ENCODE results near the gene IRF8.
"Not testable (repeated sequence)": the region's sequence is repeated elsewhere in the genome, so short reads cannot be mapped to it uniquely, and the experiment has no call there.

The IRF8 gene

DNA sequence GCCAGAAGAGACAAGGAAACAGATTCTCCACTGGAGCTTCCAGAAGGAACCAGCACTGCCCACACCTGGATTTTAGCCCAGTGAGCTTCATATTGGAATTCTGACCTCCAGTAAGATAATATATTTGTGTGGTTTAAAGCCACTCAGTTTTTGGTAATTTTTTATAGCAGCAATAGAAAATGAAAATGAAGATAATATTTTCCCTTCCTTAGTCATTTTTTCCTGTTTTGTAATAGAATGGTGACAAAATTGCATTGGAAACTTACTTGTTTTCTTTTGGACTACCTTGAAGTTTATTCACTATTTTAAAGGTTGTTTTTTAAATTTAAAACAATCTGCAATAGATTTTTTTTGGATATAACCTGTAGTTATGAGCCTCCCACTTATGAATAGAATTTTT lies 29.8 kb upstream of the IRF8 start:
- no peak for DNase-seq

DNA sequence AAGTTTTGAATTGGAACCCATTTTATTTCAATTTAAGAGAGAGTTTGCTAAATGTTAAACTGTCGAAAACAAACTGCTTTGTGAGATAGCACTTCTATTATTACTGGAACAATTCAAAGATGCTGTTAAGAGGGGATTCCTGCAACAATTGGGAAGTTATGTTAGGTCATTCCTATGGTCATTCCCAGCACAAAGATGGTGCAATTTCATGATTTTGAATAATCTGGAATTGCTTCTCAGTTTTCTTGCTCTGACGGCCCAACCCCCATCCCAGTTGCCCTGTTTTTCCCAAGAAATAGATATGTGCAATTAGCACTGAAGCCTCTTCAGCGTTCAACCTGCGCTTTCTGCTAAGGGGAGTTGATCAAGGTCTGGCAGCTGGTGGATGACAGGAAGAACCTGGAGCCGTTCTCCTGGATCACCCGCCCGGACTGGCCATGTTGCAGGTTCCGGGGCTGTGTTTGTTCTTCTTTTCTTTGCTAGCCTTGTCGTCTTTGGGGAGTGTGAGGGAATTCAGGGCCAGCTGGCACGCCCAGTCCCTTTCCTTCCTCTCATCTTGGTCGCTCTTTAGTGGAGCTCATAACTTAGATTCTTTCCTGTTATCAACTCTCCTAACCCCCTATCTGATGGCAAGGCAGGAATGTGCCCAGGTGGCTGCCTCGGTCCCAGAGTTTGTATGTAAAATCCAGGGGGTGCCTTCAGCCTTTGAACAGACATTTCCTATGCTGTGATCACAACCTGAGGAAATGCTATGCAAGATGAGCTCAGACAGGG lies 29.0 kb upstream of the IRF8 start:
- no peak for DNase-seq

DNA sequence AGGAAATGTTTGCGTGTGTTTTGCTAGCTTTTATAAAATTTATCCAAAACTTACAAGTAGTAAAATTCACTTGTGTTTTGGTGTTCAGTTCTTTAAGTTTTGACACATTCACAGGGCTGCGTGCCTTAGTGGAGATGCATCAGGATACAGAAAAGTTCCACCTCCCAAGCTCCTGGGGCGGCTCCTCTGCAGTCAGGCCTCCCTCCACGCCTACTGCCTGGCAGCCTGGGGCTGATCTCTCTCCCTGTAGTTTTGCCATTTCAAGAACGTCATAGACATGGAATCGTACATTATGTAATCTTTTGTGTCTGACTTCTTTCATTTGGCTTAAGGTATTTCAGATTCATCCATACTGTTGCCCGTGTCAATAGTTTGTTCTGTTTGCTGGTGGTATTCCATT lies 27.2 kb upstream of the IRF8 start:
- DNase-seq, result no peak

DNA sequence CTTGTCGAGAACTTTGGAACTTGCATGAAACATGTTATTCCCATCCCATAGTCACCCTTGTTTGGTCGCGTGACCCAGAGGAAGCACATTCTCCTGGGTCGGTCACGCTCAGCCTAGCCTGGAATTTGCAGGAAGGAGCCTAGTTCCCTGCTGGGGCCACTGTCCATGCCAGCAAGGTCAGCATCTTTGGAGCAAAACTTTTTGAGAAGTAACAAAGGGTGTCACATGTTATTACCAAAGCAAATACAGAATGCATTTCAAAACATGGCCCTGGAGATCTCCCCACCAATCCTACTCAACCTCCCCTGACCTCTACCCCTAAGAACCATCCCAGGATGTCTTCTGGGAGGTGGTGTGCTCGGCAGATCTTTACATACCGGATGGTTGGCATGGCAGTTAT lies 26.2 kb upstream of the IRF8 start:
- DNase-seq, result no peak

DNA sequence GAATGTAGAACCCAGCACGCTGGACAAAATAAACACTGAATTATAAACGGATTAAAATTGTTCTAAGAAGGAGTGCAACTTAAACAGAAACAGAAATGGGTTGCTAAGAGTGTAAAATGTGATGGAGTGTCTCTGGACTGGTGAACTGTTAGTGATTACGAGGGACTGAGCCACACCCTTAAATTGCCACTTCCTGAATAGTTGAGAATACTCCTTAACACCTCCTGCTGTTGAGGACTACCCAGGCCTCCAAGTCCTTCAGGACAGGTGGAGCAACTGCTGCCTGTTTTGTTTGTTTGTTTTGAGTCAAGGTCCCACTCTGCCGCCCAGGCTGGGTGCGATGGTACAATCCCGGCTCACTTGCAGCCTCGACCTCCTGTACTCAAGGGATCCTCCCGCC lies 25.8 kb upstream of the IRF8 start:
- DNase-seq, result no peak

DNA sequence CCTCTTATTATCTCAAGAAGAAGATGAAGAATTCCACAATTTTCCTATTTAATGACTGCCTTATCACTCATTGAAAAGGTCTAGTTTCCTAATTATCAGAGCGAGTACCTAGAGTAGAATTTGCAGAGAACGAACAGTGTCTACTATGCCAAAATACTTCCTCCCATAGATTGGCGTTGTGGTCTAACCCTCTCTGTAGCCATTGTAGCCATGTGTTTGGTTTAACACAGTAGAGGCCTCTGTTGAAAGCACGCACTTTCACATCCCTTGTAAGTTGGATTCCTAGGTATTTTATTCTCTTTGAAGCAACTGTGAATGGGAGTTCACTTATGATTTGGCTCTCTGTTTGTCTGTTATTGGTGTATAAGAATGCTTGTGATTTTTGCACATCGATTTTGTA lies 24.9 kb upstream of the IRF8 start:
- DNase-seq, result not testable (repeated sequence)

DNA sequence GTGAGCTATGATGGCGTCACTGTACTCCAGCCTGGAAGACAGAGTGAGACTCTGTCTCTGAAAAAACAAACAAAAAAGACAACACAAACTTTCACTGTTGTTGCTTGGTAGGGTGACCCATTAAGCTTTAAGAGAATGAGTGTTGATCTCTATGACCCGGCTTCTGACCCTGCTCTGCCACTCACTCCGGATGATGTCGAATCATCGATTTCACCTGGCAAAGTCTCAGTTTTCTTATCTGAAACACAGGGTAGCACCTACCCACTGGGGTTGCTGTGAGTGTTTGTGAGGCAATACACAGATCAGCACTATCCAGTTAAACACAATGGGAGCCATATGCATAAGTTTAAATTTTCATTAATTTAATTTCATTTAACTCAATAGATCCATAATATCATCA lies 20.6 kb upstream of the IRF8 start:
- no peak for DNase-seq

DNA sequence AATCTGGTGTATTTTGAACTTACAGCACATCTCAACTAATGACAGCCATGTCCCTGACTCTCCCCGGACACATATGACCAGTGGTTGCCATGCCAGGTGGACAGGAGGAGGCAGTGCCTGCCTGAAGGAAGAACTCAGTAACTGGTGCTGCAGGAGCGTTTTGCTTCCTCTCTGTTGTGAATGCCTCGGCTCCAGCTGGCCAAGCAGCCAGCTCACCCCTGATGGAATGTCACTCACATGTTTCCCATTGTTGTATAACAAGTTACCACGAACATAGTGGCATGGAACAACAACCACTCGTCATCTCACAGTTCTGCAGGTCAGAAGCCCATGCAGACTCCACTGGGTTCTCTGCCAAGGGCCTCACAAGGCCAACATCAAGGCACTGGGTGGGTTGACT lies 20.1 kb upstream of the IRF8 start:
- no peak for DNase-seq

DNA sequence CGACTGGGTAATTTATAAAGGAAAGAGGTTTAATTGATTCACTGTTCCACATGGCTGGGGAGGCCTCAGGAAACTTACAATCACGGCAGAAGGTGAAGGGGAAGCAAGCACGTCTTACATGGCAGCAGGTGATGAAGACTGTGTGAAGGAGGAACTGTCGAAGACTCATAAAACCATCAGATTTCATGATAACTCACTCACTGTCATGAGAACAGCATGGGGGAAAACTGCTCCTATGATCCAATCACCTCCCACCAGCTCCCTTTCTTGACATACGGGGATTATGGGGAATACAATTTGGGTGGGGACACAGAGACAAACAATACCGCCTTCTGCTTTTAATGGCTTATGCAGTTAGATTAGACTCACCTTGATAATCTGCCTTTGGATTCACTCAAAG lies 19.4 kb upstream of the IRF8 start:
- DNase-seq, result no peak

DNA sequence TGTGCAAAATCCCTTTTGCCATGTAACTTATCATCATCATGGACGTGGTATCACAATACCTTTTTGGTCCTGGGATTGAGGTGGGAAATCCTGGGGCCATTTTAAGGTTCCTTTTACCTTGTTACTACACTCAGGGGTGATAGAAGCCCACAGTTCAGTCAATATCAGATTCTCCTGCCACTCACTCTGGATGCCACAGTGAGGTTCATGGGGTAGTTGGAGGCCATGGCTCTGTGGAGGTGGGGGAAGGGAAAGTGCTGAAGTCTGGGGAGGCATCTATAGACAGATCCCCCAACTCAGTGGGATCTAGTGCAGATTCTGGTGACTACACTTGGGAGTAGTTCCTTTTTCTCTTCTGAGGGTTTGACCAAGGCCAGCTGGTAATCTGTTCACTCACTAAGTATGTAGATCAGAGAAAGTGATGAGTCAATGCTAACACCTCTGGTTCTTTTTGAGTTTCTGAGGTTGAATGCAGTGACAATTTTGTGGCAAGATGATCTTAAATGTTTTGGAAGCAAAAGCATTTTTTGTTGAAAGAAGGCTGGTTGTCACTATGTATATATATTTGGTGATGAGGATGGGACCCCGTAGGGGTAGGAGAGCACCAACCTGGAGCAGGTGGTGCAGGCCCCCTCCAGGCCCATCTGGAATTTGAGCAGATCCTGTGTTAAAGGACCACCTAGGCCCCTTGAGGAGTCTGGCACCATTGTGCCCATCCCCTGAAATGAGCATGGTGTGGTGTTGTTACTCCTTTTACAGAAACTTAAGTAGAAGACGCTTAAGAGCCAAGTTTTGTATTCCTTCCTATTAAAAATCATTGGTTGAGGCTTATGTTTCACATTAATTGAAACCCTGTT lies 18.8 kb upstream of the IRF8 start:
- no peak for DNase-seq

DNA sequence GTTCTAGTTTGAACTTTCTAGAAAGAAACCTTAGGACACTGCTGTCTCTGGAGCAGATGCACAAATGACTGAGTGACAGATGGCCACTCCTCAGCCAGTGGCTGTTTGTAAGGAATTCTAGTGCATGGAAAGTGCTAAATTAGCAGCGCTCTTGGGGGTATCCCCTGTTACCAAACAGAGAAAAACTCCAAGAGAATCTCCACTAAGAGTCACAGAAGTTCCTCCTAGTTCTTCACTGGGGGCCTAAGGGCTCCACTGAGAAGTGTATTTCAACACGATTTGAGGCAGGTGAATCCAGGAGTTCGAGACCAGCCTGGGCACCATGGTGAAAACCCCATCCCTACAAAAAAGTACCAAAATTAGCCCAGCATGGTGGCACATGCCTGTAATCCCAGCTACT lies 18.1 kb upstream of the IRF8 start:
- no peak for DNase-seq

DNA sequence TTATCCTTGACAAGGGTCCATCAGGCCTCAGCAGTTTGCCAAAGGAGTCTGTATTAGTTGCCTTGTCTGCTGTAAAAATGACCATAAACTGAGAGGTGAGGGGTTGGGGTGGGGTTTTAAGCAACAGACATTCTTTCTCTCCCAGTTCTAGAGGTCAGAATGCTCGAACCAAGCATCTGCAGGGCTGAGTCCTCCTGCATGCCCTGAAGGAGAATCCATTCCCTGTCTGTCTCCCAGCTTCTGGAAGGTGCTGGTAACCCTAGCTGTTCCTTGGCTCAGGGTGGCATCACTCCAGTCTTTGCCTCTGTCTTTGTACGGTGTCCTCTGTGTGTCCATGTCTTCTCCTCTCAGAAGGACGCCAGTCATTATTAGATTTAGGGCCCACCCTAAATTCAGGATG lies 17.5 kb upstream of the IRF8 start:
- DNase-seq, result no peak

DNA sequence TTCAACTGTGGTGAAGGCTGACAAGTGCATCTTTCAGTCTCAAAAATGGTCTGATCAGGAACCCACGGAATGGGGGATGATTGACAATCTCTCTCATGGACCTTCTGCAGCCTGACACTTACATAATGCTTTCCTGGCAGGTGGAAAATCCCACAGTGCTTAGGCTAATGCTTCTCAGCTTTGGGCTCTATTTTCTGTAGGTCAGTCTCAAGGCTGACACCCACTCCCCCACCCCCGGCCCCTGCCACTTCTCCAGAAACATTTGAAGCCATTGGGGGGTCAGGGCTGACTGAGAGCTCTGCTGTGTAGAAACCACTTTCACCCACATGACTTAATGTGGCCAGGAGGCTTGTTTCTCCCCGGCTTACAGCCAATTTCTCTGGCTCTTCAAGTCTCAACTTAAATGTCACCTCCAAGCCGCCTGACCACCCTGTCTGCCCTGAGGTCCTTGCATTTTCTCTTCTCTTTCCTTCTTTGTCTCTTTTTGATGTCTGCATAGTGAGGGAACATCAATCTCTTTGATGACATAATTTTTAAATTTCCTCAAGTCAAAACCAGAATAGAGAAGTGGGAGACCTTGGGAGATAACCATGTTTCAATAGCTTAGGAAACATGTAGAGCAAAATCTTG lies 16.7 kb upstream of the IRF8 start:
- DNase-seq, result no peak

DNA sequence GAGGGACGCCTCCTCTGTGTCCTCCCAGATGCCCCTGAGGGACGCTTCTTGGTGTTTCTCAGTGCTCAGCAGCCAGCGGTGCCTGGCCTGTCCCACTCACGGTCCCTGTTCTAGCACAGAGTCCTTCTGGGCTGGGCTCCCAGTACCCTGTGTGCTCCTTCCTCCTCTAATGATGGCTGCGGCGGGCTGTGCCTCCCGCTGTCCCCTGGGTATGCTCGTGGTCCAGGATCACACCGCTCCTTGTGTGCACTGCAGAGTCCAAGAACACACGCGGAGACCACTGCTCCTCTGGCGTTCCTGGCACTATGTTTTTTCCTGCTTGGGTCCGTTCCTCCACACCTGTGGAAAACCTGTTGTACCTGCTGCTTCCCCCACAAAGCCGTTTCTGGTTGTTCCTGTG lies 15.1 kb upstream of the IRF8 start:
- no peak for DNase-seq

DNA sequence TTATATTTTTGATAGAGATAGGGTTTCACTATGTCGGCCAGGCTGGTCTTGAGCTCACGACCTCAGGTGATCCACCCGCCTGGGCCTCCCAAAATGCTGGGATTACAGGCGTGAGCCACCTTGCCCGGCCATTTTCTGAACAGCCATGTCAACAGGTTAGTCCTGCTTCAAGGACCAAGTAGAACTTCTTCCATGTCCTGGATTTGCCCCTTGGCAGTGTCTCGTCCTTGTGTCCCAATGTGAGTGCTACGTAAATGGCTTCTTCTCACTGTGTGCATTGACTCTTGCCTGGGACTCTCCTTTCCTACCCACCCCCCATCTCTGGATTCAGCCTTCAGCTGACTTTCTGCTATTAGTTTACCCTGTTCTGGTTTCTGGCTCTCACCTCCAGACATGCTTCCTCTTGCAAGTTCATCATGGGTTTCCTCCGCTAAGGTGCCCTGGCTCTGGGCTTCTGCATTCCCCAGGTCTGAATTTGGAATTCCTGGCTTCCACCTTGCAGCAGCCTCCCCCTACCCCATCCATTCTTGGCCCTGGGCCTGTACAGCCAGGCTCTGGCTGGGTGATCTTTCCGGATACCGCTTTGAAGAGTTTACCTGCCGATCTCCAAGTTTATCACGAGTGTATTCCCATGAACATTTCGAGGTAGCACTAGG lies 14.0 kb upstream of the IRF8 start:
- DNase-seq, result no peak

DNA sequence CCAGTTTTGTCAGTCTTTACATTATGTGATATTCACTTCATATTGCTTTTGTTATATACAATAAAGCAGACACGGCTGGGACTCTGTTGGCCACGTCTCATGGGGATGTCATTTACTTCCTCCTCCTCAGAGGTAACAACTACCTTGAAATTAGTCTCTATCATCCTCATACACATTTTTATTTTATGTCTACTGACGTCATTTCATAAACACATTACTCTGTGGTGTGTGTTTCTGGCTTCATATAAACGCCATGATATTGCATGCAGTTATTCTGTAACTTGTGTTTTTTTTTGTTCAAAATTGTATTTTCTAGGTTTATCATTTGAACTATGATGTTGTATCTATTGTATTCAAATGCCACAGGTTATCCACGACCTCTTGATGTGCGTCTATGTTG lies 13.4 kb upstream of the IRF8 start:
- no peak for DNase-seq

DNA sequence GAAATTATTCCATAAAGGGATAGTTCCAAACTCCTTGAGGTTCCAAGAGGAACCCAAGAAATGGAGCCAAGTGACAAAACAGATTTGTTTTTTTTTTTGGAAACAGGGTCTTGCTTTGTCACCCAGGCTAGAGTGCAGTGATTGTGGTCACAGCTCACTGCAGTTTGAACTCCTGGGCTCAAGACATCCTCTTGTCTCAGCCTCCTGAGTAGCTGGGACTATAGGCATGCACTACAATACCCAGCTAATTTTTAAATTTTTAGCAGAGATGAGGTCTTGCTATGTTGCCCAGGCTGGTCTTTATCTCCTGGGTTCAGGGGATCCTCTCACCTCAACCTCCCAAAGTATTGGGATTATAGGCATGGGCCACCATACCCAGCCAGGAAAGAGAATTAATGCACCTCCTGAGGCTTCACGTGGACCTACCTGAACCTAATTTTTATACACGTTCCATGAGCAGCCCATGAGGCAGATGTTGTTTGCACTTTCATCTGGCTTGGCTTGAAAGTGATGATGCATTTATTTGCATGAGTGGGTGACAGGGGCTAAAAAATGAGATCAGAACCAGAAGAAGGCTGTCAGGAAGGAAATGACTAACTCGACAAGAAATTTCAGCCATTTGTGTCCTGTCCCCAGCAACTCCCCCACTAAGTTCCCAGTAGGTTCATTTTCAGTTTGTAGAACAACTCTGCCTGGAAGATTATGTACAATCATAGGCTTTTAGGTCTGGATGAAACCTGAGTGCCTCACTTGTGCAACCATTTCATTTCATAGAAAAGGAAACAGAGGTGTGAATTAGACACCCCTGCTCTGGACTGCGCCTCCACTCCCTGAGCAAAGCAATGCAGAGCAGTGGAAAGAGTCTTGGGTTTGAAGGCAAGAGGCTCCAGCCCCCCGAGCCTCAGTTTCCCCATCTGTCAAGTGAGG lies 10.3 kb upstream of the IRF8 start:
- DNase-seq, result no peak

DNA sequence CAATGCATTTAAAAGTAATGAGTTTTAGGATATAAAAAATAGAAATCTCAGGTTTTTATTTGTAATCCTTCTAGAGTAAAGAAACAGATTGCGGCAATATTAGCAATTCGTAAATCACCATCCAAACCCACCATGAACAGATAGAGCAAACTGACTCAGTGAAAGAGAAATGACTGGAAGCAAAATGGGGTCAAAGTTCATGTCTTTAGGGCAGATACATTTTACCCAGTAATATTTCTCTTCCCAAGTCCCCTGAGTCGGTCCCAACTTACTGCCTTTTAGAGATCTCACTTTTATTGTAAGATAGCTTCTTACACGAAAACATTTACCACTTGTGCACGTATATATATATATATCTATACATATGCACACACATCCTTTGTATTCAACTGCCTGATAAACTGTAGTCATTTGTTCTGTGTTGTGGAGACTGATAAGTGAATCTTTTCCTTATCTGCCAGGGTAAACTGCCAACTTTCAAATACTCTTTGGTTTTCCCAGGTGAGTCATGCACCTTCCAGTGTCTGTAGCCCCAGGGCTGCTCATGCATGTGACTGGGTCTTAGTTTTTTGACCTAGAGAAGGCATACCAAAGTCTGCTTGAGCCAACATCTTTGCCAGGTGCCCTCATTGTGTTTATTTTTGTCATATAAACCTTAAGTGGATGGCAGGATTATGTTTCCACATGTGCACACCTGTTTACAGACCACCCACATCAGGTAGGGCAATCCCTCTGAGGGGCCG lies 7.8 kb upstream of the IRF8 start:
- no peak for DNase-seq

DNA sequence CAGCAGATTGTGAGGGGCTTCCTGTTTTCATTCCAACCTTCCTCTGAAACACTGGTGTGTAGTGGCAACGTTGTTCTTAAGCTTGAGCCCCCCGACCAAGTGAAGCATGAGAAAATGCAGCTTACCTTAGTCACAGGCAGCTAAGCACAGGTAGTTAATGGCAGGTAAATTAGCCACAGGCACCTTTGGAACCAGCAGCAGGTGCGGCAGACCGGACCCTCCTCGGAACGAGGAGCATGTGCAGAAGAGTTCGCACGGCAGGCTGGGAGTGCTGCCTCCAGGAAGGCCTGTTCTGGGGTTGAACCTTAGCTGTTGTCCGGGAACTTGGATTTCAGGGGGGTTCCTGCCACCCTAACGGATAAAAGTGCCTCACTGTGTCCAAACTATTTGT lies 7.2 kb upstream of the IRF8 start:
- DNase-seq, result no peak

DNA sequence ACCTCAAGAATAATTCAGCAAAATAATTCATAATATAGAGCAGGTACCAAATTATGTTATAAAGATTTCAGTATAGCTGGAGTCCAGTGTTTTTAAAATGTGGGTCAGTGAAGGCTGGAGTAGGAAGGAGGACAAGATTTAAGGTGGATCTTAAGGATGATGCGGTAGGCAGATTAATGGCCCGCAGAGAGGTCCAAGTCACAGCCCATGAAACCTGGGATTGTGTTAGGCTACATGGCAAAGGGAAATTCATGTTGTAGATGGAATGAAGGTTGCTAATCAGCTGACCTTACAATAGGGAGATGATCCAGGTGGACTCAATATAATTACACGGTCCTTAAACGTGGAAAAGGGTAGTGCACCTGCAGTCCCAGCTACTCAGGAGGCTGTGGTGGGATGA lies 6.2 kb upstream of the IRF8 start:
- DNase-seq, result no peak

DNA sequence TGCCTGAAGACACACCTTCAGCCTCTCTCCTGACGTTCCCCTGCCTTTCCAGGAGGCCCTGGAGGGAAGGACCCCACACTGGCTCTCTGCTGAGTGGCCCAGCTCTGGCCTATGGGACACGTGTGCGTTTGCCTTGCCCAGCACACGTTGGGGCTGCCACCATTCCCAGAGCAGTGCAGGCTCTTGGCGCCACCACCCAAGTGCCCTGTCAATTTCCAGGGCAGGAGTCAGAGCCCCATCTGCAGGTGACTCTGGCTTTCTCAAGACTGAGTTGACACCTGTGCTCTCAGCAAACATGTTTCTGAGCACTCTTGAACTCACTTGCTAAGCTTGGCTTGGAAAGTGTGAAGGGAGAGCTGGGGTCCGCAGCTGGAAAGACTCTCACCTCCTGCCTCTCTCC lies 4.7 kb upstream of the IRF8 start:
- no peak for DNase-seq

DNA sequence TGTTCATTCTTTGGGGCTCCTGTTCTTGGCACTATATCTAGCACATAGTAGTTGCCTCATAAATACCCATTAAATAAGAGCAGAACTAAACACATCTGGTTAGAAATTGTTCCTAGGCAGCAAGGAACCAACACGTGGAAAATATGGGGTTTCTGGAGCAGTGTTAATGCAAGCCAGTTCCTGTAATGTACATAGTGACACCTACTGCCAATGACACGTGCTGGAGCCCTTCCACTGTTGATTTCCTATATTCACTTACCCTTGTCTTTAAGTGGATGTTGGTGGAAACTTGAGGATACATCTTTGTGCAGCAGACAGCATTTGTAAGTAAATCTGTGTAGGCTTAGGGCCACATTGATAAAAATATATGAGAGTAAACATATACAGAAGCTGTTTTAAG lies 1.6 kb upstream of the IRF8 start:
- DNase-seq, result no peak
